Skeletal muscle cell (primary cell): Measurements from ENCODE around the gene COL4A1.

ENCODE experiments used
- DNase-seq: peaks from one replicate; pipeline ENCODE4 v3.0.0-alpha.2; 2010; ENCODE audit warnings: low read depth
- H3K4me3 ChIP-seq: 2 replicates; pipeline ENCODE4 v1.5.1; 2011; ENCODE audit warnings: low read depth, mild to moderate bottlenecking, control low read depth, low read length, moderate library complexity

Gene COL4A1

DNA sequence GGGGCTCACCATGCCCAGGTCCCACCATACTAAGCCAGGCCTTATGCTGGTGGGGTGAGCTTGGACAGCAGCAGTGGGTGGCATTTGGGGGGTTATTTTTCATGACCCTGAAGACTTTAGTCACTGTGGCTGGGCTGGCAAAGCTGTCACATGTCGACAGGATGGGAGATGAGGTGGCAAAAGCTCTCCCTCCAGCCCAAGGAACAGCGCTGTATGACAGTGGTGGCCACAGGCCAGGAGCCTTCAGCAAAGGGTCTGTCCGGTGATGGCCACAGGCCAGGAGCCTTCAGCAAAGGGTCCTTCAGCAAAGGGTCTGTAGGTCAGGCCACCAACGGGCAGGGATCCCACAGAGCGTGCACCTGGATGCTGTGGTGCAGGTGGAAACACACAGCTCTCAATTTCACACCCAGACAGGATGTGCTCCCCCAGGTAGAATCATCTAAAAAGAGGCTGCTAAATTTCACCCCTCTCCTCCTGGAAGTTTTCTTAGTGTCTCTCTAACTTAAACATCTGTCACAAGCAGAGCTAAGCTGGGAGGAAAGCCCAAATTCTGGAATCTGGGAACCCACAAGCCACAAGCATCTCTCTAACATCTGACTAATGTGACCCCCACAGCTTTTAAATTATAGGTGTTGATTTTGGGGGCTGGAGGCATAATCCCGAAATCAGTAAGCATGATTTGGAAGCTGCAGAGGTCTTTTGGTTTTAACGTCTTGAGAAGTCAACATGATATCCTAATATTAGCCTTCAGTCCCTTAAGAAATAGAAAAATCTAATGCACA is 23.0 kb downstream of the COL4A1 start:
- DNase-seq: no peak
- H3K4me3 ChIP-seq: no peak overlapping the region

DNA sequence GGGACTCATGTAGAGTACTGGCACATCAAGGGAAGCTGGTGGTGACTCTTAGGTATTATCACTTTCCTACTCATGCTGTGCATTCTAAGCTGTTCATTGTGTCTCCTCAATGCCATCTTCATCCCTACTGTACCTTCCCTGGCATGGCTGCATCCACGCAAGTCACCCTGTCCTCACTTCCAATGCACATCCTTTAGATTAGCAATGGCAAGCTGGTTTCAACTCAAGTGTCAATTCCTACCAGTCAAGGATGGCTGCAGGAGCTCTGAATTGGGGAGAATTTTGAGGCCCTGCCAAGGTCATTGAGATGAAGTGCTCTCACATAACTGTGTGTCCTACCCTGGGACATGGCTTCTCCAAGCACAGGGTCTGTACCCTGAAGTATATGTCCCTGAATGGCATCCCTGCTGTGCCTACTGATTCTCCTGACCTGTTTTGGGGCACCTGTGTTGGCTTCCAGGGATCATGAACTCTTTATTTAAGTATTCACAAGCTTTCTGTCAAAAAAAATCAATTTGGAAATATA is 24.6 kb downstream of the COL4A1 start:
- no peak overlapping the region for H3K4me3 ChIP-seq
- DNase-seq: no peak

DNA sequence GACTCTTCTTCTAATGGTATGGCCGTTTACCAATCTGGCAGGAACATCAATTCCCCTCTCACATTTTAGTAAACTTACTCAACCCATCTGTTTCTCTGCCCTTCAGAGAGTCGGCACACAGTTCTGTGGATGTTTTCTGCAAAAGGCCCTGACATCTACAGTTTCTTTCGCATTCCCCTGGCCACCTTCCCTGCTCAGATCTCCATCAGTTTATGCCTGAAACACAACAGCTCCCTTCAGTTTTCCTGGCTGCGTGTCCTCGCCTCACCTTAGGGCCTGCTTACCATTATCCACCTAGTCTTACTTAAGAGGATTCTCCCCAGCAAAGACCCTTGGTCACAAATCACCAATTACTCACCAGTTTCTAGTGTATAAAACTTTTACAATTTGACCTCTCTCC is 25.2 kb downstream of the COL4A1 start:
- no peak for DNase-seq
- H3K4me3 ChIP-seq: no peak overlapping the region

DNA sequence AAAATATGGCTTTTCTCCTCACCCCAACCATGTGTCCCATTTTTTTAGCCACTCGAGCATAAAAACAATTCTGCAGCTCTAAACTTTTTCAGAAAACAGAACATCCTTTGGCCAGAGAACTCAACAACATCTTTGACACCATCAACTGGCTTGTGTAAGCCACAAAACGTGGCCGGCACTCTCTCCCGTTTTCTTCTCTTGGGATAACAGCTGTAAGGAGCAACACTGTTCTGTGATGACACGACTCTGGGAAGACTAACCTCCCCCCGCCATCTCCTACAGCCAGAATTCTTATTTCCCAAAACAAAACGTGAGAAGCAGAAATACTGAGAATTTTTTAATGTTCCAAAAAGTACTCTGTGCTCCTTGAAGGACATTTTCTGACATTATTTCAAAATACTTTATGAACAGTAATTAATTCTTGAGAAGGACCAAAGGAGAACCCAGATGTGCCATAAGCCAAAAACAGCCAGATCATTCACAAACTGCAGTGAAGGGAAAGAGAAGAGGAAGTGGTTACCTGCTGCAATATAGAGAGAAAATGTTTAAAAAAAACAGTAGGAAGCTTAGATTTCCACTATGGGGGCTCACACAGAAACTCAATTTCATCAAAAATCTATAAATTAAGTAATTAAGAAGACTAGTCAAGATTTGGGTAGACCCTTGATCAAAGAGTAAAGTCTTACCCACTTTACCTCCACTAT is 25.8 kb downstream of the COL4A1 start:
- DNase-seq: no peak
- H3K4me3 ChIP-seq: no peak overlapping the region

DNA sequence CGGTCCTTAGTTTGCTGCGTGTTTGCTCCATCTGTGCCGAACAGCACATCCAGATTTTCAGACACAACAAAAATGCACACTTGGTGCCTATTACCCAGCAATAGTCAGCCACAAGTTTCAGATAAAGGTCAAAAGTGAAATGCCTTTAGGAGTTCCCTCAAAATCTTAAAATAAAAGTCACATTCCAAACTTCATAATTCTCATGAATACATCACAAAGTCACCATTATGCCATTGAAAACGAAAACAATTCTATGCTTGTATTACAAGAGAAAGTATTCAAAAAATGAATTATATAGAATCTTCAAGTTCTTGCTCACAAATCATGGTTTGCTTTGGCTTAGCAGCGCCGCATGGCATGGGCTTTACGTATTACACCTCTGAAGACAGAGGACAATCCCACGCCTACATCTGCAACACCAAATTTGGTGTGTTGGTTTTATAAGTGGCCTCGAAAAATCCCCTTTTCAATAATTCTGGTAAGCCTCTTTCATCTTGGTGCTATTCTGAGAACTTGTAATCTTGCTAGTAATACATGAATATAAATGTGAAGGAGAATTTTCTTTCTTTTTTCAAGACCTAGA is 26.6 kb downstream of the COL4A1 start:
- DNase-seq: no peak
- no peak overlapping the region for H3K4me3 ChIP-seq

DNA sequence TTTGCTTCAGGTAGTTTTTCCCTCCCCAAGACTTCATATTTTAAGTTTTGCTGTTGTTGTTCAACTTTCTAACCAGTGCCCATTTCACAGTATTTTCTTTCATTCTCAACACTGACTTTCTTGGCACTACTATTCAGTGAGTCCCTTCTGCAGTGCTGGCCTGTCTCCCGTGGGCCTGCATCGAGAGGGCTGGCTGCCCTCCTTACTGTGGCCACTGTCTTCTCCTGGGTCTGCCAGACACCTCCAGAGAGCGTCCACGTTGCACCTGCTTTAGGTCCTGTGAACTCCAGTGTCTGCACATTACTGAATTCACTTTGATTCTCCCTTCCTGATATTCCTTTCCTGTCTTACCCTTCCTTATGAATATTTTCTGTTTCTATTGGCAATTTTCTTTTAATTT is 27.3 kb downstream of the COL4A1 start:
- no peak overlapping the region for H3K4me3 ChIP-seq
- no peak for DNase-seq

DNA sequence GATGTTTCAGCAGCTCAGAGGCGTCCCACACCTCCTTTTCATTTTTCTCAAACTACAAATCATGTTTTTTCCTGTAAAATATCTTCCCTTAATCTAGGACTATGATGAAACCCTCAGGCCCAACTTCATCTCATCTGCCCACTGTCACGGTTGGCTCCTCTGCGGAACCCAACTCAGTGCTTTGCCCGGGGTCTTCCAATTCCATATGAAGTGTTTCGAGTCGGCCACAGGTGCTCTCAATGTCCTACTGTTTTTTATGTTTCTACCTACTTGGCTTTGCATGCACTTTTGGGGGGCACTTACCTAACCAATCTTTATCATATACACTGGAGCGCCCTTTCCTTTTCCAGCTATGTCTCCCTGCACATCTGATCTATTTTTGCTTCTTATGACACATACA is 28.1 kb downstream of the COL4A1 start:
- DNase-seq: no peak
- H3K4me3 ChIP-seq: no peak overlapping the region

DNA sequence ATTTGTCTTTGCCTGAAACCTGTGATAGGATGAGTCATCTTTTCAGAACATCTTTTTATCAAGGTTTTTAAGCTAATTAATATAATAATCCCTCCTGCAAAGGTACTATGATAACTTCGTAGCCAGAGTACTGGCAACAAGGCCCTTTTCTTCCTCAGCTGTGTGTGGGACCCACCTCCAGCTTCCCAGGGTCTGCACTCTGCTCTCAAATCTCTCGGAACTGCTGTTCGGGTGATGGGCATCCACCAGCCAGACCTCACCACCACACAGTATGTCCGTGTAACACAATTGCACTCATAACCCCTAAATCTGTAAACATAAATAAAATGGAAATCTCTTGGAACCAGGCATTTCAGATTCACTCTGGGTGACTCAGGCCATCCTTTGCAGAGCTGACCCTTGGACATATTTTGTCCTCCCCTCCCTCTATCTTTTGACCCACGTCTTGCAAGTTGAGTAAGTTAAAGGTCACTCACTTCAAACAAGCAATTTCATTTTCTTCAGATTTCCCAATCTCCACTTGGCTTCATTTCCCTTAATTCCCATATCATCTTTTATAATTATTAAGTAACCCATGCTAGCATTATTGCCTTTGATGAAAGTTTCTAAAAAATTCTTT is 29.5 kb downstream of the COL4A1 start:
- no peak for DNase-seq
- no peak overlapping the region for H3K4me3 ChIP-seq

DNA sequence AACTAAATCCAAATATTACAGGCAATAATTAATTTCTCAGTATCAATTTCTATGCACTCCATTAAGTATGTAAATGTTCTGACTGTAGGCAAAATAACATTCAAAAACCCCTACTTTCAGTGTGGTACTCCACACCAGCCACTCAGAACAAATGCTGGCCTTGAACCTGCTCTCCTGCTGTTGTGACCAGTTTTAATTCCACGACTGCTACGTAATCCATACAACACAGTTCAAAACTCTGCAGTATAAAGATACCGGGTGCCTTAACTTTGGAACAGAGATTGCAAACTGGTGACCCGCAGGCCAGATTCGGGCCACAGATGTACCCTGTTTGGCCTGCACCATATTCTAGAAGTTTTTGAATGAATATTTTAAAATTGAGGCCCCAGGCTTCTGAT is 30.4 kb downstream of the COL4A1 start:
- no peak overlapping the region for H3K4me3 ChIP-seq
- no peak for DNase-seq

DNA sequence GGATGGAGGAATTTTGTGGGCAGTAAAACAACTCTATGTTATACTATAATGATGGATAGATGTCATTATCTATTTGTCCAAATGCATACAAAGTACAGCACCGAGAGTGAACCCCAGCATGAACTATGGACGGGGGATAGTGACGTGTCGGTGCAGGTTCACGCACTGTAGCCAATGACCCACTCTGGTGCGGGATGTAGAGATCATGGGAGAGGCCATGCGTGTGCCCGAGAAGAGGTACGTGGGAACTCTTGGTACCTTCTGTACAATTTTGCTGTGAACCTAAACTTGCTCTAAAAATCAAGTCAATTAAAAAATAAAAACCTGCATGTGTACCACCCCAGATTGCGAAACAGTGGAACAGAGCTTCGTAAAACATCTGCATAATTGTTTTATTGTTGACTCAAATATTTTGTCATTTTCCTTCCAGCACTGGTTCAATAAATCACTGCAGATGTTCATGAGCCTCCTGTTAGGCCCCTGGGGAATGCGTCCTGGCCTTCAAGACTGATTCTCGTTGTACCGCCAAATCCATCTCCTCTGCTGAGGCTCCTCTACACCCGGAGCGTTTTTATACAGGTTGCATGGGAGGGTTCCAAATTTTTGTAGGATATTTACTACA is 30.9 kb downstream of the COL4A1 start:
- DNase-seq: no peak
- H3K4me3 ChIP-seq: no peak overlapping the region

DNA sequence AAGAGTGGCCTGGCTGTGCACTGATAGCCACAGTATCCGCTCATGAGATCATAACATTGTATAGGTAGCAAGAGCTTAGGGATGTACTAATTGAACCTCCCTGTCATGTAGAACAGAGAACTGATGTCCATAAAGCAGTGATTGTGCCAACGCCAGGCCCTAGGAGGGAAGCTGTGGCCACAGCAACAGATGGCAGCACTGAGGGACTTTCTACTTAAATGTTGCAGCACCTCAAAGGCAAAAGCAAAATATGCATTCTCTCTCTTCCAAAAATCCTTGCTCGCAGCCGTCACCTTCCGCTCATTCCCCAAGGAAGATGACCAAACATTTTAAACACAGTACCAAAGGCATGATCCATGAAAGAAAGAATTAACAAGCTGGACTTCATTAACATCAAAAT is 32.3 kb downstream of the COL4A1 start:
- DNase-seq: no peak
- no peak overlapping the region for H3K4me3 ChIP-seq

DNA sequence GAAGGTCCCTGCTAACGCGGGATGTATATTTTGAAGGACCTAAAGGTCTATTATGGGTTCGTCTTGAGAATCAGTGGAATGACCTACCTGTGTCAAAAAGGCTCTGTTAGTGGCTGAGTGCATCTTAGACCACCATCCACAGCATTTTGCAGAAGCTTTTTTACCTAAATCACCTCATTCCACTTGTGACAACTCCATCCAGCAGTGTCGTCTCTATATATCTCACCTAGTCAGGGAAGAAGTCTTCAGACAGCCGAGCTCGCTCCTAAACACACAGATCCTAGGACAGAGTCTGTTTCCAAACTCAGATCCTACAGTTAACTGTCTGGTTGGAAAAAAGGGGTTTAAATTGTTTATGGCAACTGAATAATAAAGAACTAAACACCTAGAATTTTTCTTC is 33.7 kb downstream of the COL4A1 start:
- no peak overlapping the region for H3K4me3 ChIP-seq
- no peak for DNase-seq

DNA sequence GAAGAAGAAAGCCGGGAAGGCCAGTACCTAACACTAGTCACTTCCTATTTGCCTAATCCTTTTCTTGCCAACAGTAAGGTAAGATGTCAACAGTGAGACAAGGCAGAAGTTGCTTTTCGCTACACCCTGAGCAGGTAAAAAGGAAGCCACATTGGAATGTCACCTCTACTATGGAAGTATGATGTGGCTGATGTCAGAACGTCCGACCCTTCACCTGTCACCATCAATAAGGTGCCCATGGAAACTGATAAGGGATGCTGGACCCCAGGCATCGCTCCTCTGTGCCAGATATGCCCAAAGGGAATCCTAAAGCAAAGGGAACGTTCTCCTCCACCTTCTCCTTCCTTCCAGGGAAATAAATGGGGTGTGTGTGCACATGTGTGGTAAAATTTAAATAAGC is 34.3 kb downstream of the COL4A1 start:
- H3K4me3 ChIP-seq: no peak overlapping the region
- no peak for DNase-seq

DNA sequence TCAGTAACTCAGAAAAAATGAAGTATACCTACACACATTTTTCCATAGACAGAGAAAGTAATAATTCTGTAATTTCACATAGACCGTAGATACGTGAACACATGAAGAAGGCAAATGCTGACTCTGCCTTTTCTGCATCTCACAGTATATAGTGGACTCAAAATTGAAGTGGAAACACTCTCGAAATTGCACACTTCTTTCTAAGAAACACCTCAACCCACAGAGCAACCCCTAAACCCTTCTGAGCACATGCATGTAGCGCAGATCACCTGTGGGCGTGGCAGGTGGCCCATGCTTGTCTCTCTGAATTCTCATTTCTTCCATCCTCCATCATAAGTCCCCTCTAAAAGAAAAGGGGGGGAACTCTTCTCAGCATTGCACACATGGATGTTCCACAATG is 34.7 kb downstream of the COL4A1 start:
- no peak for DNase-seq

DNA sequence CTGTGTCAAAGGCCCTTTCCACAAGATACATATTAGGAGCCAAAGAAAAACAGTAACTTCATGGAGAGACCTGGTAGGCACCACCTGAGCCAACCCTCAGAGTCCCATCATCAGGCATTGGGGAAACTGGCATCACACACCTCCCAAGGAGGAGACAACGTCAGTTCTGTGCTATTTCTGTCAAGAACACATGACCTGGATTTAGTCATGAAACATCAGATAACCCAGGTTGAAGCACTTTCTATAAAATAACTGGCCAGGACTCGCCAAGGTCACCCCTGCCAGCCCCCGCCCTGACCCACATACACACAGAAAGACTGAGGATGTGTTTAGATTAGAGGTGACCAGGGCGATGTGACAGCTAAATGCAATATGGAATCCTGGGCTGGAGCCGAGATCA is 35.6 kb downstream of the COL4A1 start:
- no peak for DNase-seq
- no peak overlapping the region for H3K4me3 ChIP-seq

More for the DNA sequence above, 34.7 kb downstream of the COL4A1 start:
- no peak overlapping the region for H3K4me3 ChIP-seq

DNA sequence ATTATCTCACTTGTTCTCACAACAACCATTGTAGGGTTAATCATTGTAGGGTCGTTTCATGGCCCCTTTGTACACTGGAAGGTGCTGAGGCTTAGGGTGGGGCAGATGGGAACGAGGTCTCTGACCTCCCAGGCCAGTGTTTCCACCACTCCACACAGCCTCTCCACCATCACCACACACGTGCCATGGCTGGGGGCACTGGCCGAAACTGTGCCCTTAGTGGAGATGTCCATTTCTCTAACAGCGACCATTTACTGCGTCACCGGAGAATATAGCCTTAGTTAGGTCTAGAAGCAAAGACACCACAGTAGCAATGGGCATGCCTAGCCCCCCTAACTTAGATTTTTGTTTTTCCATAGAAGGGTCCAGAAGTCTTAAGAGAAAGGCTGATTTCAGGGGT is 36.5 kb downstream of the COL4A1 start:
- DNase-seq: no peak
- no peak overlapping the region for H3K4me3 ChIP-seq

DNA sequence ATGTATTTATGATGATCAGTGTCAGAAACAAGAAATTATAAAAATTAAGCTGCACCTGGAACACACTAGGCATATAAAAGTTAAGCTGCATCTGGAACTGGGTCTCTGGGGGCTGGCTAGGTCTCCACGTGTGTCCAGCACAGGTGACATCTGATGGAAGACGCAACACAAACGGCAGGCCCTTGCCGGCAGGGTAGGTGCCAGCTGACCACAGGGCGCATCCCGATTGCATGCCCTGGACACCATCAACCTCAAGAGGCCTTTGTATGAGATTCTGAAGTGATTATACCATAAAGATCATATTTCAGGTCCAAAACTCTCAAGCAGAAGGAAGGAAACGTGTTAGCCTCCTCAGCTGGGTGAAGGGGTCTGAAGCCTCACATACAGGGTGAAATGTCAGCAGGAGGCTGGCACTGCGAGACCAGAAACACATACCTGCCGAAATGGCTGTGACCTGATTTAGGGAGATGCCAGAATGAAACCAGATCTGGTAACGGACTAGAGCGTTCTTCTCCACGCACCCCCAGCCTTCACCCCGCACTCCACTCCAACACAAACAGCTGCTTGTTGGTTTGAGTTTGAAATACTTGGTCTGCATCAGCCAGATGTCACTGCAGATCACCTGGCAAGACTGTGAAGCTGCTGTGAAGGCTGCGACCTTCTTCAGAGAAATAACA is 37.3 kb downstream of the COL4A1 start:
- DNase-seq: no peak
- H3K4me3 ChIP-seq: no peak overlapping the region

DNA sequence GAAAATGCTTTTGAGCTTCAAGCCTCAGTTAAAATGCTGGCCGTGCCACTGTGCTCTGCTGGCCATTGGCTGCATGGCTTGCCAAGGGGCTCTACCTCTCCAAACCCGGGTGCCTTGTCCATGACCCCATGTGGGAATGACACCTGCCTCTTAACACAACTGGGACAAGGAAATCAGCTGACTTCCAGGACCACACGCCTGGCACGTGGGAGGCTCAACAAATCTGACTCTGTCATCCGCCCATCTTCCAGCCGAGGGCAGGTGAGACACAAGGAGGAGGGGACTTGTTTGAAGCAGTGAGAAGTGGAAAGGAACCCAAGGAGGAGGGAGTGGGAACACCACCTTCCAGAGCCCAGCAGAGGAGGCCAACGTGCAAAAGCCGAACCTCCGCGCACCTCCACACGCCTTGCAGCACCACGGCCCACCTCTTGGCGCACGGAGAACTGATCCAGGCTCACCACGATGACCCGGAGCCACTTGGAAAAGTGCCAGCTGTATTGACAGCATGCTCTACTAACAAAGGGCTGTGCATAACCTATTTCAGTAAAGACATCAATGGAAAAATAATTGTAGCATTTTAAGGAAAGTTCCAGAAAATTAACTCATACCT is 38.3 kb downstream of the COL4A1 start:
- no peak for DNase-seq
- H3K4me3 ChIP-seq: no peak overlapping the region

DNA sequence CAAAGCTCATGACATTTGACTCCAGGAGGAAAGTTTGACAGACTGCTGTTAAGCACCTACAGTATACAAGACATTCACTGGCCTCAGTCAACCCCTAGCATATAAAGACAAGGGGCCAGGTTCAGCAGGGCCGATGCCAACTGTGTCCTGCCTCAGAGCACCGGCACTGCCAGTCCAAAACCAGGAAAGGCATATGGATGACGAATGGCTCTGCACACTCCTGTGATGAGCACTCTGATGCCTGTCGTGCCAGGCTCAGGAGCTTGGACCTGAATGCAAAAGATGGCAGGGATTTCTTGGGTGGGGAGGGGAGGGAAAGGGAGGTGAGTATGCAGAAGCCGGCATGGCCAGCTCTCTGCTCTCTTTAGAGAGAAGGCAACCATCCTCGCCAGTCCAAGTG is 38.9 kb downstream of the COL4A1 start:
- no peak overlapping the region for H3K4me3 ChIP-seq
- no peak for DNase-seq
